Hepatic stellate cell (primary cell): ENCODE data around the gene FAM20C.

Experiments
- DNase-seq: peaks from one replicate; pipeline ENCODE4 v3.0.0; 2011; ENCODE audit warnings: low spot score

The FAM20C gene

DNA sequence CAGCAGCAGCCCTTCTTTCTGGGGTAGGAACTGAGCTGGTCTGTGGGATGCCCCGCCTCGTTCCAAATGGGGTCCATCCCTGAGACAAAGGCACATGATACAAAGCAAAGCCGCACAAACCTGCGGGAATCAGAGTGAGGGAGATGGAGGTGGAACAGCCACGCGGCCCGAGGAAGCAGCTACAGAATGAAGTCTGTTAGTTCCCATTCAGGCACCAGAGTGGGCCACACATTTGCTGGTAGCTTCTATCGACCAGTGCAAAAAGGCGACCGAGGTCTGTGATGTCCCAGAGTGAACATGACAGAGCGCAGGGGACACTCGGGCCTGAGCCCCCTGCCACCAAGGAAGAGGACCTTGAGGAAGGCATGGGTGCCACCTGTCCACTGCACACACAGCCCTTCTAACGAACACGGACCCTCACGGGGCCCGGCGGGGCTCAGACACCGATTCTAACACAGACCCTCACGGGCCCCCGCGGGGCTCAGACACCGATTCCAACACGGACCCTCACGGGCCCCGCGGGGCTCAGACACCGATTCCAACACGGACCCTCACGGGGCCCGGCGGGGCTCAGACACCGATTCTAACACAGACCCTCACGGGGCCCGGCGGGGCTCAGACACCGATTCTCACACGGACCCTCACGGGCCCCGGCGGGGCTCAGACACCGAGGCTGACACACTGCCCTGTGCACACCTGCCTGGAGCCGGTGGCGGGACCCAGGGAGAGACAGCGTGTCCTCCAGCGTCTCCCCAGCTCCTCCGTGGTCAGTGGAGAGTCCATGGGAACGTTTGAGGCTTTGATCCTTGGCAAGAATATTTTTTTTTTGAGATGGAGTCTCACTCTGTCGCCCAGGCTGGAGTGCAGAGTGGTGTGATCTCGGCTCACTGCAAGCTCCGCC, 32.8 kb upstream of the FAM20C start:
- DNase-seq = no peak

DNA sequence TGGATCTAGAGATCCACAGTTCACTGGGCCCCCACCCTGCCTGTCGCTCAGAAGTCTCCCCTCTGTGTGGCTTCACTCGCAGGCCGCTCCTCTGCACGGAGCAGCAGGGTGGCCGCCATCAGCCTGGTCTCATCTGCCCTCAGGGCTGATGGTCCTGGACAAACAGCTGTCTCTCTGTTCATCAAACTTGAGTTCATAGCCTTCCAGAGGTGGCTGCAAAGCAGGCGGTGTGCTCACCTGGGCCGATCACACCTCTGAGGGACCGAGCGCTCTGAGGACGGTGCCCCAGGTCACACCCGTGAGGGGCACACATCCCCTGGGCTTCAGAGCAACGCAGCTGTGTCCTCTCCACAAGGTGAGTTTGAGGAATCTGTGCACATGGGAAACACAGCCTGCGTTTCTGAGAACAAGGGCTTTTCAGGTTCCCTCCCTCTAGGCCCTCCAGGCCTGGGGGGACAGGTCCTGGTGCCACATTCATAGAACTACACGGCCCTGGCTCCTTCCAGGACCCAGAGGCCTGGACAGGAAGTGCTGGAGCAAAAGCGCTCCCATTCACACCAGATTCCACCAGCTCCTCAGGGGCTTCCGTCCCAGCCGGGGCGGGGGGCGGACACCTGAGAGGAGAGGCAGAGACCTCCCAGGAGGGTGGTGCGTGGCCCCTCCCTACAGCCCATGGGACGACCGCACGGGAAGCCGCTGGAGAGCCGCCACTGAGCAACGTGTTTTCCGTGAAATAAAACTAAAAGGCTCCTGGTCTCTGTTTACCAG, 31.2 kb upstream of the FAM20C start:
- DNase-seq = no peak

GRCh38 chr7:162632-163297, 29.6 kb upstream of the FAM20C start:
- no peak for DNase-seq

DNA sequence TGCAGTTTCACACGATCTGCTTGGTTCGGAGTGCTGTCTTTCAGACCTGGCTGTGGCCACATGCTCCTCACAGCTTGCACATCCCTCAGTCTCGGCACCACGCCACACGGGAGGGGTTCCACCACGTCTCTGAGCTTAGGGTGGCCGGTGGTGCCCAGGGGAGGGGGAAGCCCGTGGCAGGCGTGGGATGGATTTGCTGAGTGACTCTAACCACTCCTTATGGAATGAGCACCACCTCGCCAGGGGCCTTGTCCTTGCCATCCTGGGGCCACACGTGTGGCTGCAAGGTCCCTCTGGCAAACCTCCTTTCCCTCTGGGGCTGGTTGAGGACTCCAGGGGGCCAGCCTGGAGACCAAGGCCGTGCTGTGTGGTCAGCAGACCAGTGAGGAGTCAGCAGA, 29.1 kb upstream of the FAM20C start:
- DNase-seq = no peak

DNA sequence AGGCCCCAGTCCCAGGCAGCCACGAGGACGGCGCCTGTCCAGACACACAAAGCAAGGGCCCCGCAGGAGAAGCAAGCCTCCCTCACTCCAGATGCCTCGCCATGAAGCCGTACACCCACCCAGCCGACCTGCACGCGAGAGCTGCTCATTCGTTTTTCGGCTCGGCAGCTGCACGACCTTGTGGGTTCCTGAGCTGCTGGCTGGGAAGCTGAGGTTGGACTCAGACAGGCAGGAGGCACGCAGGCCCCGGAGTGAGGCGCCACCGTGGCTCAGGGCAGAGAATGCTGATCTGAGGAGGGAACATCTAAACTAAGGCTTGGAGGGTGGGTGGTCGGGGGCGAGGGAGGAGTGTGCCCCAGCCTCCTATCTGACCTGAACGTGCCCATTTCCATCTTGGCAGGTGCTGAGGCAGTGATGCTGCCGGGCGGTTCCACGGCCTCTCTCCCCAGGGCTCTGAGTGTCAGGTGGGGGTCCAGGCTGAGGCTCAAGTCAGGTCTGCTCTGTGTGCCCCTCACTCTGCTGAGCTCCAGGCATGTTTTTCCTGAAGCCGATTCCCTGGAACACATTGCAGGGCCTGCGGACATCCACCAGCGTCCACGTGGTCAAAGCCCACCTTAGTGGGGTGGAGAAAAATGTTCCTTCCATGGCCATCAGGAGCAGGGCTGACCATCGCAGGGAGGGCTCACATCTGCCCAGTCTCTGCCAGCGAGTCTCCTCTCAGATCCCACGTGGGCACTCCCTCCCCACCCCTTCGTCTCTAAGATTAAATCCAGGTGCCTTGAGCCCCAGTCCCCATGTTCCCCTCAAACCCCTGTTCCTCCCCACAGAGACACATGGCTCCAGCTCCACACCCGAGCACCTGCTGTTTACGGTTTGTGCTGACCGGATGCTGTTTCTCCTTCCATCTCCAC, 28.1 kb upstream of the FAM20C start:
- no peak for DNase-seq

DNA sequence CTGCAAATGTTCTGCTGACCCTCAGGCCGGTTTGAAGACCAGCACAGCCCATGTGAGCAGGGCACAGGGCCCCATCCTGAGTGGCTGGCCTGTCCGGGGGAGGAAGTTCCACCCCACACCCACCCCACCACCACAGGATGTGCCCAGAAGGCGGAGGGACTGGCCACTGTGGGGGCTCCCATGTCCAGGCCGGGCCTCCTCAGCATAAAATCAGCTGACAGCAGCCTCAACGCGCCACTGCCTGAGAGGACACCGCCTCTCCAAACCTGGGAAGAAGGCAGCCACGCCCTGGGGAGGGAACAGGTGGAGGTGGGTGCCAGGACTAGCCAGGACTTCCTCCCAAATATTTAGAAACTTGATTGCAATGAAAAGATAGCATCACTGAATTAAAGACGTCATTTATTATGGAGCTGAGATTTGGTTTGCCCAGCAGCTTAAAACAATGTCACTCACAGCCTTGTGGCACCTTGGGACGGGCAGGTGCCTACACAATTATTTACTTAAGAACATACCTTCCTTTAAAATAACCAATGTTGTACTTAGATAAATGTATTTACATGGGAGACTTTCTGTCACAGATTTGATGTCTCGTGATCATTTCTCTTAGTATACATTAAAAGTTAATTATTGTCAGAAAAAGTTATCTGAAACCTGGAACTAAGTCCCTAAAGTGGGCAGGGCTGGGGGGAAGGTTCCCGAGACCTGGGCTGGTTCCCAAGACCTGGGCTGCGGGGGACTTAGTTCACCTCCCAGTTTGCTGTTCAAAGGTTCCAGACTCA, 27.3 kb upstream of the FAM20C start:
- no peak for DNase-seq

DNA sequence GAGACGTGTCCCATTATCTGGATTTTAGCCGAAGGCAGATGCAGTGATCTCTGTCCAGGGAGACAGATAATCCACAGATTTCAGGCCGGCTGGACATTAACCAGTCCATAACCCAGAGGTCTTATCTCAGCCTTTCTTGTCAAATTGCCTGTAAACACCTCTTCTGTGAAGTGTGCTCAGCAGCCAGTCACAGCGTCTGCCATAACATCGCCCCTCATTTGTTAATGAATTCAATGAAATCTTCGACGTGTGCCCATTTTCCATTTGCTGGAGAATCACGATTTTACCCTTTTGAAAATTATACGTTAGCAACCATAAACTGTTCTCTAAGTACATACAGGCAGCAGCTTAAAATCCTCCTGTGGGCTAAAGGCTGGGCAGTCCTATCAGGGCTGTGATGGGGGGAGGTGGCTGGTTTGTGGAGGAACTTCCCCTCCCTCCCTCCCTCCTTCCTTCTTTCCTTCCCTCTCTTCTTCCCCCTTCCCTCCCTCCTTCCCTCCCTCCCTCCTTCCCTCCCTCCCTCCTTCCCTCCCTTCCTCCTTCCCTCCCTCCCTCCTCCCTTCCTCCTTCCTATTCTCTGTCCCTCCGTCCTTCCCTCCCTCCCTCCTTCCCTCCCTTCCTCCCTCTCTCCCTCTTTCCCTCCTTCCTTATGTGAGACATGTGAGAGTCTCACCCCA, 26.6 kb upstream of the FAM20C start:
- DNase-seq = no peak

DNA sequence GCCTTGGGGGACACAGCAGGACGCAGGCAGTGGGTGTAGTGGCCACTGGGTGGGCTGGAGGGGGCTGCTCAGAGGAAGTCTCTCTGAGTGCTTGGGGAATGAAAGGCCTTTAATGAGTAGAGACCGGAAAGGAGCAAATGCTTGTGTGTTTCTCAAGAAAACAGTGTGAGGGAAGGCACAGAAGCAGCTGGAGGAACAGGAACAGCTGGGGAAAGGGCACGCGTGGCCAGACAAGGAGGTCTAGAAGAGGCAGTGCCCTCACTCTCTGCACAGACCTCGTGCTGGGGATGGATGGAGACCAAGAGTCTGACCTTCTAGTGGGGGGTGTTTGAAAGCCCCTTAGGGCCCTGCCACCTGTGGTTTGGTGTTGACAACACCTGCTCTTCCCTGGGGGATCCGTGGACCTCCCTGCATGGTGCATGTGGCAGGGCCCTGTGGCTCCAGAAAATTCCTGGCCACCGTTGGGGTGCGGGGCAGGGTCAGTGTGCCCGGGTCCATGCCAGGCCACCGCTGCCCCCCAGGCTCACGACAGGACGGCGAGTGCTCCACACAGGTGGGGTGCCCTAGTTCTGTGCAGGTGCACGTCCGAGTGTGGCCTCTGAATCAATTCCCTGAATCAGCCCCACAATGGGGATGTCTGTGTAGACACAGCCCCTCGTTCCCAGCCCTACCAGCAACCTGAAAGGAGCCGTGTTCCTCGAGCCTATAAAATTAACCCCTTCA, 25.9 kb upstream of the FAM20C start:
- DNase-seq = no peak

- no peak for DNase-seq
Observed at GRCh38 chr7:167090-167855, 25.1 kb upstream of the FAM20C start.

- DNase-seq = no peak
Observed at GRCh38 chr7:167976-168791, 24.2 kb upstream of the FAM20C start.

DNA sequence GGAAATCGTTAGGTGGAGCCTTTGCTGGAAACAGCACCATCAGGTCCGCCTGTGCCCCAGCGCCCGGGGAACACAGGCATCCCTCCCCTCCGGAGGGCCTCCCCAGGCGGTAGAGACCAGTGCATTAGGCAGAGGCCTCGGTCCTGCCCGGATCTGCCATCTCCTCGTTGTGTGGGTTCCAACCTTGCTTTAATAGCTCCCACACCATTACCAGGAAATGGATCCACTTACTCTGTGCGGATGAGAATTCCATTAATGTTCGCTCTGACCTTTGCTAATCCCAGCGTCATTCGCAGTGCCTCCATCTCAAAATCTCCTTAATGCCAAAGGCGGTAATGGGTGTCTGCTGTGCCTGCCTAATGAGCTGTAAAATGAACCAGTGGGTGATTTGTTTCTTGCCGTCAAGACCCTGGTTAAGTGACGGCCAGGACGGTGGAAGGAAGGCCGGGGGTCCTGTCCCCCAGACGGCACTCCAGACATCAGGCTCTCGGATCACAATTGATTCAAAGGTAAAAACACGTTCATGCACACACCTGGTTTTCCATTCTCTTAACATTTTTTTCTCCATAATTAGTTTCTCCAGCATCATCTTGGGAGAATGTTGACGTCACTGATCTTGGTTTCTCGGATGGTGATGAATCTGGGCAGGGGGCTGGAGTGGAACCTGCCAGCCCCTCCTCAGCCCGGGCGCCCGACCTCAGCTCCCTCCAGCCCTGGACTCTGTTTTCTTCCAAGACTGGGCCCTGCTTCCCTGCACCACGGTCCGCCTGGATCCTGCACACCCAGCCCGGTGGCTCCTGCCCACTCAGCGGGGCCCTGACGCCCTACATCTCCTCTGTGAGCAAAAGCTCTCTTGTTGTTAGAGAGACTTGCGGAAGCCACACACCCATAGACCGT, 22.8 kb upstream of the FAM20C start:
- no peak for DNase-seq

GRCh38 chr7:170551-171363, 21.6 kb upstream of the FAM20C start:
- no peak for DNase-seq

- DNase-seq = no peak
Observed at GRCh38 chr7:171364-171904, 20.9 kb upstream of the FAM20C start.

- DNase-seq = no peak
Observed at GRCh38 chr7:171912-172515, 20.4 kb upstream of the FAM20C start.

- DNase-seq = no peak
Observed at GRCh38 chr7:173209-173918, 19.0 kb upstream of the FAM20C start.
